Glutamatergic neuron (in vitro differentiated cells): Measurements from ENCODE around the gene C19orf67. TPM values are rescaled to one million over a fixed set of nuclear protein-coding genes. Genes with fewer than 3 reads are reported as not detected.
"Not testable (repeated sequence)": the region's sequence is repeated elsewhere in the genome, so short reads cannot be mapped to it uniquely, and the experiment has no call there.

Source experiments
- DNase-seq: peaks from one replicate; pipeline ENCODE4 v3.0.0; 2022
- H3K27ac Mint-ChIP-seq: one replicate; pipeline ENCODE4 v1.8.0; 2020; ENCODE audit warnings: mild to moderate bottlenecking, mixed read lengths, inconsistent platforms; ENCODE audit not compliant: unreplicated experiment
- H3K27me3 Mint-ChIP-seq: one replicate; pipeline ENCODE4 v1.8.0; 2020; ENCODE audit warnings: mild to moderate bottlenecking, moderate library complexity, mixed read lengths, inconsistent platforms; ENCODE audit not compliant: unreplicated experiment
- H3K36me3 Mint-ChIP-seq: one replicate; pipeline ENCODE4 v1.8.0; 2020; ENCODE audit warnings: mild to moderate bottlenecking, mixed read lengths, inconsistent platforms; ENCODE audit not compliant: unreplicated experiment
- H3K4me1 Mint-ChIP-seq: one replicate; pipeline ENCODE4 v1.8.0; 2020; ENCODE audit warnings: mild to moderate bottlenecking, low read depth, mixed read lengths, inconsistent platforms; ENCODE audit not compliant: unreplicated experiment
- H3K4me3 Mint-ChIP-seq: one replicate; pipeline ENCODE4 v1.8.0; 2020; ENCODE audit warnings: mild to moderate bottlenecking, mixed read lengths, inconsistent platforms; ENCODE audit not compliant: unreplicated experiment
- H3K9me3 Mint-ChIP-seq: one replicate; pipeline ENCODE4 v1.8.0; 2020; ENCODE audit warnings: mild to moderate bottlenecking, moderate library complexity, mixed read lengths, inconsistent platforms; ENCODE audit not compliant: unreplicated experiment
- total RNA-seq: library from RNA; stranded (reverse); fragmentation: NEBNext Ultra II Directional; extraction: Animal tissue kit (Norgen Biotek cat#: 25700); gene quantifications from one replicate; pipeline ENCODE4 v1.2.1, GENCODE V29; 2021; ENCODE audit not compliant: unreplicated experiment
- TF ChIP-seq, protein P1 (sequence below): fragments of 200-600 bp; sonication (generic); IDR thresholded peaks from one replicate; pipeline ENCODE4 v1.5.0; 2021; ENCODE audit not compliant: partially characterized antibody, unreplicated experiment

Gene C19orf67
- total RNA-seq, 1 donor from 2014 or later: 0.71 TPM

DNA sequence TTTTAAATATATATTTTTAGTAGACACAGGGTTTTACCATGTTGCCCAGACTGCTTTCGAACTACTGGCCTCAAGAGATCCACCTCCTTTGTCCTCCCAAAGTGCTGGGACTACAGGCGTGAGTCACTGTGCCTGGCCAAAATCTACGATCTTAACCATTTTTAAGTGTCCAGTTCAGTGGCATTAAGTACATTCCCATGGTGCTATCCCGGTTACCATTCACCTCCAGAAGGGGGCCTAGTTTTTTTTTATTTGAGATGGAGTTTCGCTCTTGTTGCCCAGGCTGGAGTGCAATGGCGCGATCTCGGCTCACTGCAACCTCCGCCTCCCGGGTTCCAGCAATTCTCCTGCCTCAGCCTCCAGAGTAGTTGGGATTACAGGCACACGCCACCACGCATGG, 50.4 kb downstream of the C19orf67 start:
- not testable (repeated sequence) for H3K9me3 Mint-ChIP-seq, H3K36me3 Mint-ChIP-seq, H3K27ac Mint-ChIP-seq, H3K4me1 Mint-ChIP-seq, DNase-seq, H3K4me3 Mint-ChIP-seq
- H3K27me3 Mint-ChIP-seq: peaks cover 10% of the 10 kb centered on the region
- TF ChIP-seq, protein P1, sequence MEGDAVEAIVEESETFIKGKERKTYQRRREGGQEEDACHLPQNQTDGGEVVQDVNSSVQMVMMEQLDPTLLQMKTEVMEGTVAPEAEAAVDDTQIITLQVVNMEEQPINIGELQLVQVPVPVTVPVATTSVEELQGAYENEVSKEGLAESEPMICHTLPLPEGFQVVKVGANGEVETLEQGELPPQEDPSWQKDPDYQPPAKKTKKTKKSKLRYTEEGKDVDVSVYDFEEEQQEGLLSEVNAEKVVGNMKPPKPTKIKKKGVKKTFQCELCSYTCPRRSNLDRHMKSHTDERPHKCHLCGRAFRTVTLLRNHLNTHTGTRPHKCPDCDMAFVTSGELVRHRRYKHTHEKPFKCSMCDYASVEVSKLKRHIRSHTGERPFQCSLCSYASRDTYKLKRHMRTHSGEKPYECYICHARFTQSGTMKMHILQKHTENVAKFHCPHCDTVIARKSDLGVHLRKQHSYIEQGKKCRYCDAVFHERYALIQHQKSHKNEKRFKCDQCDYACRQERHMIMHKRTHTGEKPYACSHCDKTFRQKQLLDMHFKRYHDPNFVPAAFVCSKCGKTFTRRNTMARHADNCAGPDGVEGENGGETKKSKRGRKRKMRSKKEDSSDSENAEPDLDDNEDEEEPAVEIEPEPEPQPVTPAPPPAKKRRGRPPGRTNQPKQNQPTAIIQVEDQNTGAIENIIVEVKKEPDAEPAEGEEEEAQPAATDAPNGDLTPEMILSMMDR: peak; percentile 14

DNA sequence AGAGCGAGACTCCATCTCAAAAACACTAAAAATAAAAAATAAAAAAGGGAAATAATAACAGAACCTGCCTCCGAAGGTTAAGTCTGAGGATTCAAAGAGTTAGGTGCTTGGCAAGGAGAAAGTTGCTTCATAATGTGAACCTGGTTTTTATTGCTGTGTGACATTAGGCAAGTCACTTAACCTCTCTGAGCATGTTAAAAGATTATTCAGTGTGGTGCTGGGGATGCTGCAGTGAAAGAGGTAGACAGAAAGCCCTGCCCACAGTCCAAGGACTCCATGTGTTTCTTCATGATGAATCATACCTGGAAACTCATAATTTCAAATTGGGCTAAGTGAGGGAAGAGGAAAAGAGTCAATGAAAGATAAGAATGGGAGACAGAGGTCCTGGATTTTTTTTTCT, 51.6 kb downstream of the C19orf67 start:
- H3K4me3 Mint-ChIP-seq: no peak overlapping the region
- H3K9me3 Mint-ChIP-seq: peaks cover 2% of the 10 kb centered on the region
- TF ChIP-seq, protein P1: no peak
- no peak for DNase-seq
- H3K27me3 Mint-ChIP-seq: peaks cover 10% of the 10 kb centered on the region
- H3K27ac Mint-ChIP-seq: no peak overlapping the region
- no peaks in the 10 kb centered on the region for H3K4me1 Mint-ChIP-seq
- H3K36me3 Mint-ChIP-seq: no peaks in the 10 kb centered on the region

- peaks cover 9% of the 10 kb centered on the region for H3K27me3 Mint-ChIP-seq
- H3K36me3 Mint-ChIP-seq: no peaks in the 10 kb centered on the region
- H3K27ac Mint-ChIP-seq: no peak within 1 kb of the TSS
- H3K9me3 Mint-ChIP-seq: peaks cover 2% of the 10 kb centered on the region
- peak; percentile 63 for DNase-seq
- no peaks in the 10 kb centered on the region for H3K4me1 Mint-ChIP-seq
- peak within 1 kb of the TSS; percentile 81 for H3K4me3 Mint-ChIP-seq
- TF ChIP-seq, protein P1: peak; percentile 55
These were observed 53.7 kb downstream of the C19orf67 start, which contains the start of gene IL27RA for GRCh38 chr19:14031719-14032480. TSS of gene IL27RA (plus strand) at chr19:14031762. CDS start at chr19:14031873, 111 bp downstream.

Other genes starting within 250 kb of the C19orf67 start
- not detected for gene NANOS3, start 208.6 kb downstream of the C19orf67 start, total RNA-seq
- gene BRME1, start 179.7 kb downstream of the C19orf67 start, total RNA-seq: 4.6 TPM
- gene CC2D1A, start 179.6 kb downstream of the C19orf67 start, total RNA-seq: 56.3 TPM
- 8.9 TPM for gene PODNL1, start 147.4 kb downstream of the C19orf67 start, total RNA-seq
- gene DCAF15, start 133.3 kb downstream of the C19orf67 start, total RNA-seq: 84.4 TPM
- gene RFX1, start 79.5 kb downstream of the C19orf67 start, total RNA-seq: 9.4 TPM
- not detected for gene RLN3, start 57.6 kb downstream of the C19orf67 start, total RNA-seq
- gene IL27RA, start 54.0 kb downstream of the C19orf67 start, total RNA-seq: not detected
- 6.7 TPM for gene PALM3, start 23.7 kb downstream of the C19orf67 start, total RNA-seq
- 2.2 TPM for gene MISP3, start 13.0 kb downstream of the C19orf67 start, total RNA-seq
- 52.0 TPM for gene SAMD1, start 5.0 kb upstream of the C19orf67 start, total RNA-seq
- gene PRKACA, start 32.0 kb upstream of the C19orf67 start, total RNA-seq: 82.9 TPM
- gene ASF1B, start 50.8 kb upstream of the C19orf67 start, total RNA-seq: 2.3 TPM
- gene ADGRL1, start 120.4 kb upstream of the C19orf67 start, total RNA-seq: 68.1 TPM